IPS-15b (cell line): ENCODE measurements around the gene ZBTB39.
"Not testable (repeated sequence)": the region's sequence is repeated elsewhere in the genome, so short reads cannot be mapped to it uniquely, and the experiment has no call there.

Experiments
- H3K27me3 ChIP-seq: one replicate; pipeline ENCODE4 v1.6.1; 2013; ENCODE audit warnings: low read length; ENCODE audit not compliant: control insufficient read depth, insufficient read depth
- H3K36me3 ChIP-seq: one replicate; pipeline ENCODE4 v1.6.1; 2013; ENCODE audit warnings: low read length; ENCODE audit not compliant: control insufficient read depth, insufficient read depth
- H3K4me1 ChIP-seq: one replicate; pipeline ENCODE4 v1.6.1; 2013; ENCODE audit warnings: mild to moderate bottlenecking, low read length; ENCODE audit not compliant: control insufficient read depth, insufficient read depth
- H3K4me3 ChIP-seq: one replicate; pipeline ENCODE4 v1.5.1; 2013; ENCODE audit warnings: low read depth, low read length
- H3K9ac ChIP-seq: one replicate; pipeline ENCODE4 v1.6.1; 2013; ENCODE audit warnings: low read depth, mild to moderate bottlenecking, low read length
- H3K9me3 ChIP-seq: one replicate; pipeline ENCODE4 v1.6.1; 2013; ENCODE audit warnings: mild to moderate bottlenecking, low read length; ENCODE audit not compliant: control insufficient read depth, insufficient read depth

The ZBTB39 gene

GRCh38 chr12:56963557-56963956, 42.8 kb downstream of the ZBTB39 start:
- not testable (repeated sequence) for H3K4me3 ChIP-seq, H3K27me3 ChIP-seq, H3K9me3 ChIP-seq, H3K9ac ChIP-seq, H3K36me3 ChIP-seq, H3K4me1 ChIP-seq

GRCh38 chr12:56962247-56962646, 44.1 kb downstream of the ZBTB39 start:
- H3K4me3 ChIP-seq, H3K9me3 ChIP-seq, H3K4me1 ChIP-seq, H3K9ac ChIP-seq, H3K36me3 ChIP-seq, H3K27me3 ChIP-seq: not testable (repeated sequence)

DNA sequence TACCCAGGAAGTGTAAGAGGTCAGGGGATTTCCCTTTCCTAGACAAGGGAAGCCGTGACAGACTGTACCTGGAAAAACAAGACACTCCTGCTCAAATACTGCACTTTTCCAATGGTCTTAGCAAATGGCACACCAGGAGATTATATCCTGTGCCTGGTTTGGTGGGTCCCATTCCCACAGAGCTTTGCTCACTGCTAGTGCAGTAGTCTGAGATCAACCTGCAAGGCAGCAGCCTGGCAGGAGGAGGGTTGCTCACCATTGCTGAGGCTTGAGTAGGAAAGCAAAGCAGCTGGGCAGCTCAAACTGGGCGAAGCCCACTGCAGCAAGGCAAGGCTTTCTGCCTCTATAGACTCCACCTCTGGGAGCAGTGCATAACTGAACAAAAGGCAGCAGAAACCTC, 47.9 kb downstream of the ZBTB39 start:
- Histone ChIP-seq H3K4me1 (no peaks in the 10 kb centered on the region), H3K9ac (no peak overlapping the region), H3K9me3 (peaks cover 6% of the 10 kb centered on the region), H3K27me3 (no peaks in the 10 kb centered on the region), H3K36me3 (no peaks in the 10 kb centered on the region), H3K4me3 (no peak overlapping the region)

DNA sequence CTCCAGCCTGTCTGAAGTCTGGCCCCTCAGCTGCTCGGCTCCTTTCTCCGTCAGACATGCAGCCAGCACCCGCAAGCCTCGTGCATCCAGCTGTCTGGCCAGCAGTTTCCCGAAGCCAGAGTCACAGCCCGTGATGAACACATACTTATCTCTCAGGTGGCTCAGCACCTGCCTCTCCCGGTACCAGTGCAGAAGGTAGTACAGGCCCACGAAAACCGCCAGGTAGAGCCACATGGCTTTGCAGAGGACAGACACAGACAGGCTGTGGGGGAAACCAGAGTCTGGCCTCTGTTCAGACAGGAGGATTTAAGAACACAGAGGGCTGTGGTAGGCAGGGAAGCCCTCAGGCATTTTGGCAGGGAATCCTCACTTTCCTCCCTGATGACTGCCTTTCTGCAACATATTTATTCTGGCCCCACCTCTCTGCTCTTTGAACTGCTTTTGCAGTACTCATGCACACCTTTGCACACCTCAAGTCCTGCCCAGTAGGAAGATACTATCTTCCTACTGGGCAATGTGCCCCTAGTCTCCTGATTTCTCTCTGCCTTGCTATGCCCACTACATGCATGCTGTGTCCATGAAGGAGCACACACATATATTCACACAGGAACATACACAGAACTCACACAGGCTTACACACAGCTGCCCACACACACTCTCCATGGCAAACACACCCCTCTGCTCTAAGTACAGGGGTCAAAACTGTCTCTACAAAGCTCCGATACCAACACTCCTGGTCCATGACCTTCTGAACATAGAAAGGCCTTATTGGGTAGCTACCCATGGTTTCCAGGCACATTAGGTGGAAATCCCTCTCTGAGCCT, 48.9 kb downstream of the ZBTB39 start, which contains the start of gene RDH16:
Gene RDH16, minus strand, starts transcription at position 380 of the 824 bp plus-strand sequence. Its CDS starts 146 bp downstream, at position 234.
- H3K4me3 ChIP-seq, result no peak within 1 kb of the TSS
- no peak within 1 kb of the TSS for H3K9ac ChIP-seq
- peaks cover 6% of the 10 kb centered on the region for H3K9me3 ChIP-seq

DNA sequence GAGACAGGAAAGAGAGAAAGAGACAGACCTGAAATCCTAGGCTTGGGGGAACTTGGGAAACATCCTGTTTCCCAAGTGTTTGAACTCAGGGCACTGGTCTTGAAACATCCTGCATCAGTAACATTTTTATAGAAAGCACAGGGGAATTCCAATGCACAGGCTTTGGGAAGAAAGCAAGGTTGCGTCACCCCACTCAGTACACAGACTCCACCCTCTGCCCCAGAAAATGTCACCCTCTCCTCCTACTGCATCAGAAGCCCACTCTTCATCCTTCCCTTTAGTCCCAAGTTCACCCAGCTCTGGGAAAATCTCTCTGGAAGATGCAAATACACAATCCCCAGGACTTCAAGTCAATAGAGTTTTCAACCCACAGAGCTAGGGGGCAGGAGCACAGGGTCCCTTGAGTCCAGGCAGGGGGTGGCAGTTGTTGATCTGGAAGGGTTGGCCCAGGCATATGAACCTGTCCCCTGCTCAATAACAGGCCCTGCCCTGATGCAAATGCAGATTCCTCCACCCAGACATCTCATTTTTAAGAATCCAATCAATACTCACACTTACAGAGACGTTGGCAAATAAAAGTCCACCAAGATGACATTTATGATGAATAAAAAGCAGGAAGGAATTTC, 50.6 kb downstream of the ZBTB39 start:
- Histone ChIP-seq H3K4me1 (no peaks in the 10 kb centered on the region), H3K4me3 (no peak overlapping the region), H3K9ac (no peak overlapping the region), H3K36me3 (no peaks in the 10 kb centered on the region), H3K27me3 (no peaks in the 10 kb centered on the region), H3K9me3 (peaks cover 6% of the 10 kb centered on the region)

More for the DNA sequence above, 48.9 kb downstream of the ZBTB39 start, which contains the start of gene RDH16:
- Histone ChIP-seq H3K27me3 (no peaks in the 10 kb centered on the region), H3K4me1 (no peaks in the 10 kb centered on the region), H3K36me3 (no peaks in the 10 kb centered on the region)

DNA sequence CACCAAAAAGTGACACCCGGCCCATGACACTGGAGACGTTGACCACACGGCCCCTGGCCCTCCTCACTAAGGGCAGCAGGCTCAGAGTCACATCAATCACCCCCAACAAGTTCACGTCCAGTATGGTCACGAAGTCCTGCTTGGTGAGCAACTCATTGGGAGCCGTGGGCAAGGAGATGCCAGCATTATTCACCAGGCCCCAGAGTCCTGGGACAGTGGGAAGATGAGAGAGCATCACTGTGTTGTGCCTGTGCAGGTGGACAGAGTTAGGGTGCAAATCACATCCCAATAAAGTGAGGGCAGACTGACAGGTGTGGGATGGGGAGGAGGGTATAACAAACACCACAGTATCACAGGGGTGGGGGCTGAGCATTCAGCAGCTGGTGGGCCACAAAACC, 51.4 kb downstream of the ZBTB39 start:
- peaks cover 6% of the 10 kb centered on the region for H3K9me3 ChIP-seq
- H3K36me3 ChIP-seq, result no peaks in the 10 kb centered on the region
- no peak overlapping the region for H3K9ac ChIP-seq
- H3K4me3 ChIP-seq, result no peak overlapping the region
- H3K27me3 ChIP-seq, result no peaks in the 10 kb centered on the region
- no peaks in the 10 kb centered on the region for H3K4me1 ChIP-seq

- H3K9ac ChIP-seq, result no peak overlapping the region
- H3K36me3 ChIP-seq, result no peaks in the 10 kb centered on the region
- no peak overlapping the region for H3K4me3 ChIP-seq
- H3K27me3 ChIP-seq, result no peaks in the 10 kb centered on the region
- H3K9me3 ChIP-seq, result peaks cover 6% of the 10 kb centered on the region
- H3K4me1 ChIP-seq, result no peaks in the 10 kb centered on the region
Measured at GRCh38 chr12:56954057-56954957, 52.0 kb downstream of the ZBTB39 start.

DNA sequence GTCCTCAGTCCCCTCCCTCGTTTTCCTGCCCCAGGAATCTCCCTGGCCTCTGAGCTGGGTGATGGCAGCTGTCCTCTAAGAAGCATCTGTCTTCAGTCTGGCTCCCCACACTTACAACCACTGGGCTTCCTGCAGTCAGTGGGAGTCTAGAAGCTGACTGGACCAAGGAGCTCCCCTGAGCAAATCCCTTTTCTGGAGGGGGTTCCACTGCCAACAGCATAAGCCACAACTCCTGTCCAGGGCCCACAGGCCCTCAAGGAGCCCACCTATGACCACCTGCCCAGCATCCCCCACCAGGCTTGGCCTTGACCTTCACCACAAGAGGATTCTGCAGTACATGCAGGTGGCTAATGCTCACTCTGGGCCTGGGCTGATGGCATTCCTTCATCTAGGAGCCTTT, 53.0 kb downstream of the ZBTB39 start:
- Histone ChIP-seq H3K9ac (no peak overlapping the region), H3K36me3 (no peaks in the 10 kb centered on the region), H3K9me3 (peaks cover 3% of the 10 kb centered on the region), H3K27me3 (no peaks in the 10 kb centered on the region), H3K4me1 (no peaks in the 10 kb centered on the region), H3K4me3 (no peak overlapping the region)

DNA sequence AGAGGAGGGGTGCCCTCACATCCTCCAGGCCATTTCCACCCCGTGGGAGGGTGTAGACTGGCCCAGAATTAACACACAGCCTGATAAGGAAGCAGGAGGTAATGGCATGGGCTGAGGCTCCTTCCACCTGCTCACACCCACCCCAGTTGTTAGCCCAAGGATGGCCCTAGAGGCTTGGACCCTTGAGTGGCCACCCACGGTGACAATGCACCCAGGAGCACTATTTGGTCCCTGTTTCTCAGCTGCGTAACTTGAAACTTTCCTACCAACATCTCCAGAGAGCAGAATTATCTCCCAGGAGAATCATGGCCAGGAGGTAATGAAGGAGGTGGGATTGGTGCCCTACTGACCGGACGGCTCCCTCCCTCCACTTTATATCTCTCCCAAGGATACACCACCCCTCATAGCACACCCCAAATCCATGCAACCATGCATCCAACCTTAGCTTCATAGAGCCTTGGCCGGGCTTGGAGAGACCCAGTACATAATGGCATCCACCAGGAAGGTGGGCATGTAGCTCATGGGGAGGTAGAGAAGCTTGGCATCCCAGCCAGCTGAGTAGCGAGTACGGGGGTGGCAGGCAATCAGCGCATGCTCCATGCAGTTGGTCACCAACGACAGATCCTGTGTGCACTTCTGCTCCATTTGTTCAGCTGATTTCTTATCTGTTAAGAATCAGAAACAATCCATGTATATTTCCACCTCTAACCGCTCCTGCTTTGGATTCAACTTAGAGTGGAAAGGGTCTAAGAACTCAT, 54.6 kb downstream of the ZBTB39 start:
- Histone ChIP-seq H3K36me3 (no peaks in the 10 kb centered on the region), H3K9me3 (no peaks in the 10 kb centered on the region), H3K27me3 (no peaks in the 10 kb centered on the region)

GRCh38 chr12:56948881-56949280, 57.5 kb downstream of the ZBTB39 start:
- no peaks in the 10 kb centered on the region for H3K4me1 ChIP-seq
- no peak overlapping the region for H3K9ac ChIP-seq
- no peaks in the 10 kb centered on the region for H3K36me3 ChIP-seq
- no peak overlapping the region for H3K4me3 ChIP-seq
- H3K9me3 ChIP-seq, result no peaks in the 10 kb centered on the region
- no peaks in the 10 kb centered on the region for H3K27me3 ChIP-seq

More for the DNA sequence above, 54.6 kb downstream of the ZBTB39 start:
- Histone ChIP-seq H3K4me3 (no peak overlapping the region), H3K9ac (no peak overlapping the region), H3K4me1 (no peaks in the 10 kb centered on the region)
